ENCODE data around the gene NCK1.
"Not testable (repeated sequence)": the region's sequence is repeated elsewhere in the genome, so short reads cannot be mapped to it uniquely, and the experiment has no call there.

The NCK1 gene

GRCh38 chr3:136949146-136949545 lies 87.1 kb downstream of the NCK1 start:
- DNase-seq (ENCODE audit: low read depth) = no peak

GRCh38 chr3:136949708-136950107 lies 87.7 kb downstream of the NCK1 start:
- DNase-seq (ENCODE audit: low read depth) = no peak

- DNase-seq (ENCODE audit: low read depth) = no peak
These were observed 88.6 kb downstream of the NCK1 start for GRCh38 chr3:136950623-136951022.

GRCh38 chr3:136952292-136952691 lies 90.3 kb downstream of the NCK1 start:
- DNase-seq (ENCODE audit: low read depth) = no peak

- DNase-seq (ENCODE audit: low read depth) = no peak
These were observed 92.2 kb downstream of the NCK1 start for GRCh38 chr3:136954251-136954650.

- no peak for DNase-seq (ENCODE audit: low read depth)
These were observed 93.2 kb downstream of the NCK1 start for GRCh38 chr3:136954980-136955780.

- no peak for DNase-seq (ENCODE audit: low read depth)
These were observed 93.8 kb downstream of the NCK1 start for GRCh38 chr3:136955813-136956212.

- no peak for DNase-seq (ENCODE audit: low read depth)
These were observed 95.0 kb downstream of the NCK1 start for GRCh38 chr3:136956971-136957370.

- no peak for DNase-seq (ENCODE audit: low read depth)
These were observed 95.8 kb downstream of the NCK1 start, which contains the start of gene IL20RB for GRCh38 chr3:136957751-136958288. Gene IL20RB (plus strand): TSS chr3:136957983. CDS start chr3:136958114, 131 bp downstream.

- no peak for DNase-seq (ENCODE audit: low read depth)
These were observed 96.9 kb downstream of the NCK1 start for GRCh38 chr3:136958939-136959338.

GRCh38 chr3:136959599-136959998 lies 97.6 kb downstream of the NCK1 start:
- DNase-seq (ENCODE audit: low read depth) = no peak

GRCh38 chr3:136960838-136961836 lies 99.1 kb downstream of the NCK1 start:
- DNase-seq (ENCODE audit: low read depth) = no peak

- no peak for DNase-seq (ENCODE audit: low read depth)
These were observed 100.9 kb downstream of the NCK1 start for GRCh38 chr3:136962927-136963326.

- DNase-seq (ENCODE audit: low read depth) = not testable (repeated sequence)
These were observed 107.5 kb downstream of the NCK1 start for GRCh38 chr3:136969539-136969938.

GRCh38 chr3:136973352-136973751 lies 111.3 kb downstream of the NCK1 start:
- DNase-seq (ENCODE audit: low read depth) = no peak

- DNase-seq (ENCODE audit: low read depth) = no peak
These were observed 112.7 kb downstream of the NCK1 start for GRCh38 chr3:136974670-136975069.

GRCh38 chr3:136979204-136979603 lies 117.2 kb downstream of the NCK1 start:
- DNase-seq (ENCODE audit: low read depth) = no peak

- no peak for DNase-seq (ENCODE audit: low read depth)
These were observed 117.7 kb downstream of the NCK1 start for GRCh38 chr3:136979684-136980083.

- DNase-seq (ENCODE audit: low read depth) = no peak
These were observed 120.0 kb downstream of the NCK1 start for GRCh38 chr3:136982033-136982432.

- no peak for DNase-seq (ENCODE audit: low read depth)
These were observed 120.6 kb downstream of the NCK1 start for GRCh38 chr3:136982520-136983138.

- DNase-seq (ENCODE audit: low read depth) = no peak
These were observed 122.8 kb downstream of the NCK1 start for GRCh38 chr3:136984837-136985236.

- not testable (repeated sequence) for DNase-seq (ENCODE audit: low read depth)
These were observed 125.5 kb downstream of the NCK1 start for GRCh38 chr3:136987398-136987980.
